Measurements from ENCODE around the gene C9orf152.
A peak's percentile ranks its signal among the peaks of the same experiment; 100 is the strongest.
"Not testable (repeated sequence)": the region's sequence is repeated elsewhere in the genome, so short reads cannot be mapped to it uniquely, and the experiment has no call there.

Gene C9orf152

GRCh38 chr9:110214090-110214489, 6.1 kb upstream of the C9orf152 start:
- DNase-seq, result no peak

GRCh38 chr9:110213413-110214044, 5.6 kb upstream of the C9orf152 start:
- DNase-seq, result no peak

GRCh38 chr9:110207071-110207641, 803 bp downstream of the C9orf152 start:
- no peak for DNase-seq

DNA sequence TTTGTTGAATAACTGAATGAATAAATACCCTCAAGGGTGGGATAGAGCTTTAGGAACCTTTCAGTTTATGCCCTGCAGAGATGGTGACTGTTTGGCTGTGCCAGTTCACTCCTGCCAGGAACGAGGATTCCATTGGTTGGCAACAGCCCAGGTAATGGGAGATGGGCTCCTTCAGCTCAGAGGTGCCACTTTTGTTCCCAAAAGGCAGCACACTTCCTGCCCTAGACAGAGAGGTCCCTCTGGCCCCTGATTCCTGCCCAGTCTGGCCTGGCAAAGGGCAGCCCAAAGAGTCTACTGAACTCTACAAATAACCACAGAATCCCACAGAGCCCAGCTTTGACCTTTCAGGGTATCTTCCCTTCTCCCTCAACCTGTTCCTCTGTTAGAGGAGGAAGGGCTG, 1.6 kb downstream of the C9orf152 start:
- DNase-seq, result no peak

DNA sequence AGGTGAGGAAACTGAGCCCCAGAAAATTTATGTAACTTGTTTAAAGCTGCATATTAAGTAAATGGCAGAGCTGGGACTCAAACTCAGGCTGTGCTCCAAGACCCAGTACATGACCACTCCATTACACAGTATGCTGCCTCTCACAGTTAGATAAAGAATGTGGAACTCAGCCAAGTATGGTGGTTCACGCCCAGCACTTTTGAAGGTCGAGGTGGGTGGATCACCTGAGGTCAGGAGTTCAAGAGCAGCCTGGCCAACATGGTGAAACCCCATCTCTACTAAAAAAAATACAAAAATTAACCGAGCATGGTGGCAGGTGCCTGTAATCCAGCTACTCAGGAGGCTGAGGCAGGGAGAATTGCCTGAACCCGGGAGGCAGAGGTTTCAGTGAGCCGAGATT, 2.3 kb downstream of the C9orf152 start:
- DNase-seq, result not testable (repeated sequence)

DNA sequence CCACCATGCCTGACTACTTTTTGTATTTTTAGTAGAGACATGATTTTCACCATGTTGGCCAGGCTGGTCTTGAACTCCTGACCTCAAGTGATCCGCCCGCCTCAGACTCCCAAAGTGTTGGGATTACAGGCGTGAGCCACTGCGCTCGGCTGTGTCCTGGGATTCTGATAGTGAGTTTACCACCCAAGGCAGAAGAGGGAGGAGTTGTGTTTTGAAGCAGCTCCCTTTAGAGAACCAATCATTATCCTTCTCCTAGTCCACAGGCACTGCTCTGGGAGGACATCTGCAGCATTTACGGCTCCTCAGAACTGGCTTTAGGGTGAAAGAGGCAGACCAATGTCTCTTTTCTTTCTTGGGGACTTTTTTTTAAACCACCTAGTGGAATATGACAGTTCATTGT, 5.7 kb downstream of the C9orf152 start:
- DNase-seq, result no peak

- no peak for DNase-seq
Measured at GRCh38 chr9:110199643-110200042, 8.3 kb downstream of the C9orf152 start.

GRCh38 chr9:110198357-110198756, 9.6 kb downstream of the C9orf152 start:
- DNase-seq, result no peak

GRCh38 chr9:110197330-110198187, 10.4 kb downstream of the C9orf152 start:
- DNase-seq, result no peak

- DNase-seq, result not testable (repeated sequence)
Measured at GRCh38 chr9:110196084-110196499, 11.9 kb downstream of the C9orf152 start.

DNA sequence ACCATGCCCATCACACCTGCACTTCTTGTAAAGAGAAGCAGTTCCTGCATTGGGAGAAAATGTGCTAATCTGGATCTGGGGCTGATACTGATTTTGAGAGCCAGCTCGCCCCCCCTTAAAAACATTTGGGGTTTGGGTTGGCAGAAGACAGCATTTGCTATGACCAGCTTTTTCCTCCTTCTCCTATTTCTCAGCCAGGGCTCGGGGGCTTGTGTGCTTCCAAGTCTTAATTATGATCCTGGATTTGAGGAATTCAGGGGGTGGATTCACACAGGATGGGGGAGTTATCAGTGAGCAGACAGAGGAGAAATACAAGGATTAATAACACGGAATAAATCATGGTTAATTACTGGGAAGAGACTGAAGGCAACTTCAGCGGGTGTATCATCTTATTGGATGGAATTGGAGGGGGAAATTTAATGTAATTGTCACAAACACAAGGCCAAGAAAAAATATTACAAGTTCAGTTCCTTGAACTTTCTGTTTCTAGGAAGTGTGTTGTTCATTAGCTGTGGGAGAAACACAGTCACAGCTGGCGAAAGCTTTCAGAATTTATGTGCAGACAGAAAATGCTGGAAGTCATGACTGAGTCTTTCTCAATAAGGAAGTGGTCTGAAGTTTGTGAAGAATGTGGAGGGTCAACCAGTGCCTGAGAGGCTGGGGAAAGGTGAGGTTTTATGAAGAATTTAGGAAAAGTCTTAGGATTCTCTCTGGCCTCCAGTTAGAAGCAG, 15.3 kb downstream of the C9orf152 start:
- DNase-seq, result no peak

DNA sequence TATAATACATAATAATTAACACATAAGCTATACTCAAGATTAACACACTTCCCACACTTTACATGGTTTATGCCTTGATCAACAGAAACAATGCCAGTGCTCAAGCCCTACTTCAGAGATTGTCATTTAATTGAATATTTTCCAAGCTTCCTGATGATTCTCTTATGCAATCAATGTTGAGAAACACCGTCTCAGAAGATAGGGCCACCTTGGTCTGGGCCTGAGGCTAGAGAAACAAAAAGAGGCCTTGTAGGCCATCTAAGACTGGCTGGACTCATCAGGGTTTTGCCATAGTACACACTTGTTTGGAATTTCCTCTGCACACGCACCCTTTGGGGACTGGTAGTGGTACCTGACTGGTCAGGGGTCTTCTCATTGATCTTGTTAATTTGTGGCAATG, 16.3 kb downstream of the C9orf152 start:
- DNase-seq, result no peak

DNA sequence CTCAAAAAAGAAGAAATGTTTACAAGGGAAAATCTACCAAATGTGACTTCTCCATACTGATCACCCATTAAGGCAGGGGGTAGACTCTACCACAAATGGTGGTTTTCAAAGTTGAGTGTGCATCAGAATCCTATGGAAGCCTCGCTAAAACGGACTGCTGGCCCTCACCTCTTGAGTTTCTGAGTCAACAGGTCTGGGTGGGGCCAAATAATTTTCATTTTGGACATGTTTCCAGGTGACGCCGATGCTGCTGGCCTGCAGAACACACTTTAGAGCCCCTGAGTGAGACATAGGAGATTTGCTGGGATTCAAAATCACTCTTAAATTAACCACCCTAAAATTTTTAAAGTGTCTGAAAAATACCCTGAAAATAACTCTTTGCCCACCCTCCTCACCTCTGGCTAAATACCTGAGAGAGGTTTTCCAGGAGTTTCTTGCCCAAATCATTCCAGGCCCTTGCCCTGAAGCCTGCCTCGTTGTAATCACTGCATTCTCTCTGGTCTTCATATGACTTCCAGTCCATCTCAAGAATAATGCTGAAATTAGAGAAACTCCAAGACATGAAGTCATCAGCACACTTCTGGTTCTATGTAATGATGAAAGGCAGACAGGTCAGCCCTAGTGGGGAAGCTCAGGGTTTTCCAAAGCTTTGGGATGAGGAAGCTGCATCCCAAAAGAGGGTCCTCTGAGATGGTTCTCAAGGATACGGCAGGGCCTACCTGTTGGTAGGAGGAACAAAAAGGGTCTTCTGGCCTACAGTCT, 18.2 kb downstream of the C9orf152 start:
- no peak for DNase-seq

- DNase-seq, result no peak
Measured at GRCh38 chr9:110188991-110189390, 19.0 kb downstream of the C9orf152 start.

DNA sequence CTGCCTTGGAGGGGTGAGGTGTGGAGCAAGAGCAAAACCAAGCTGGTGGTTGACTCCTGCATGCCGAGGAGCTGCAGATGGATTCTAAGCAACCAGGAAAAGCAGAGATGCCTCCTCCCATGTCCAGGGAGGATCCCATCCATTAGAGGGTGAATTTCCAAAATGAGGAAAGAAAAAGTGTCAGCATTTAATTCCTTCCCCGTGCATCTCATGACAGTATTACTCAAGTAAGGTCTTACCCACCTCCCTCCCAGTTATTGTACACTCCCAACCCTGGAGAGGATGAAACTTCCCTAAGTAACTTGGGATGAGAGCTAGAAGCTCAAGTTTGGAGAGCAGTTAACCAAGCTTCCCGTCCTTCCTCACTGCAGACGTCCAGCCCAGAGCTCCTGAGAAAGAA, 19.9 kb downstream of the C9orf152 start:
- no peak for DNase-seq

- DNase-seq, result no peak
Measured at GRCh38 chr9:110187126-110187525, 20.8 kb downstream of the C9orf152 start.

DNA sequence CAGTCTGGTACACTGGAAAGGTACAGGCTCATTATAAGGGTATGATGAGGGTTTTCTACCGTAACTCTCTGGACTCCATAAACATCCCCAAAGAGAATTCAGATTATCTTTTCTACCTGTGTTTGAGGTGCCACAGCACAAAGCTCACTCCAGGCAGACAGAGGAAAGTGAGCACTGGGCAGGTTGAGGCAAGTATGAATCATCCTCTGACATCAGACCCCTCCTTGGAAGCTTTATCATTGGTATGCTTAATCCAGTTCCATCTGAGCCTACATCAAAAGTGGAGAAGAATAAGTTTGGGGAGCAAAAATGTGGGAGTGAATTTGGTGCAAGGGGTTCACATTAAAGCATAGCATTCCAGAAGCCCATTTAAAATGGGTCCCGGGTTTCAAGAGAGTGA, 21.7 kb downstream of the C9orf152 start:
- DNase-seq, result no peak

DNA sequence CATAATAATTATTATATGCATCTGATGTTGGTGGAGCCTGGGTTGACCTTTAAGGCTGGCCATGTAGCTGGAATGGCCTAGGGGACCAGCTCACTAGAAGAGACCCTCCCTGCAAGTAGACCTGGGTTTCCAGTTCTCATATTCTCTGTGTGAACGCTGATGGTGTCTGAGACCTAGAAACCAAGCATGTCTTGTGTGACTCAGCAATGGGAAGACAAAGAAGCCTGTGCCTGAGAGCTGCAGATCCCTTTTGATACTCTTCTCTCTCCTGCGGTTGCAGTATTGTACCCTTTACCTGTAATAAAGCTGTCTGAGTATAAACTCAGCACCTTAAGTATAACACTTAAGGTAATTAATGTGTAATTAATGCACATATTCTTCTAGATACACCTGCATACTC, 22.2 kb downstream of the C9orf152 start:
- DNase-seq, result no peak

- DNase-seq, result peak; percentile 8 to 46
Measured at GRCh38 chr9:110183208-110184145, 24.5 kb downstream of the C9orf152 start.

GRCh38 chr9:110180511-110181434, 27.2 kb downstream of the C9orf152 start:
- no peak for DNase-seq

Data from activated CD4-positive, alpha-beta T cell treated with anti-CD3 and anti-CD28 coated beads for 4 hours (primary cell).